Stimulated activated CD4-positive, alpha-beta T cell treated with anti-CD3 and anti-CD28 coated beads, Interleukin-4, amount 100 ng/mL, for 1 hour (primary cell): ENCODE results near the gene PI4KA.
"Not testable (repeated sequence)": the region's sequence is repeated elsewhere in the genome, so short reads cannot be mapped to it uniquely, and the experiment has no call there.

ENCODE experiments used
- DNase-seq: peaks from one replicate; pipeline ENCODE4 v3.0.0-alpha.2; 2020

PI4KA gene

DNA sequence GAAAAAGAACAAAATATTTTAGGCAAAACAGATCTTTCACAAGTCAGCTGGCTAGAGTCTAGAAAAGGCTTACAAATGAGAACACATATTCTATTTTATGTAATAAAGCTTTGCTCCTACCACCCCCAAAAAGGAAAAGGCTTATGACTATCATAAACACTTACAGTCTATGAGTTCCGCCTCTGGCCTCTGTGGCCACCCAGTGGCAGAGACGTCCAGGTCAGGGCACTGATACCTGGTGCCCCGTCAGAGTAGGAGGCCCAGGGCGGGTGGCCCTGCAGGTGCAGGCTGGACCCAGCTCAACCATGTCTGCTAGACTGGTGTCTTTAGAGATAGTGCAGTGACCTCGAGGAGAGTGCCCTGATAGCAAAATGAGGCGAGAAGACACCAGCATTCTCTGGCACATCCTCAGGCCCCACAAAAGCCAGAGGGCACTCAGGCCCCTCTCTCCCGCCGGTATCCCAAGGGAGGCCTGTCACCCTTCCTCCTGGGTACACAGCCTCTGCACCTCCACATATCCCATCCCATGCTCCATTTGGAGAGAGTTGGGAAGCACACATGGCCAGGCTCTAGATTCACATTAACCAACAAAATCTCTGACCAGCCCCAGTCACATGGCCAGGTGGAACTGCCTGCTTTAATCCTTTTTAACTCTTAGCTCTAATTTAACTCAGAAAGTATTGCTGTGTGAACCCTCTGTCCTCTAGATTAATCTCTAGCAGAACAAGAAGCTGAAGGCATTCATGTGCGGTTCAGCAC, 112.0 kb downstream of the PI4KA start:
- DNase-seq = no peak

GRCh38 chr22:20745119-20745518, 113.5 kb downstream of the PI4KA start:
- no peak for DNase-seq

GRCh38 chr22:20744456-20744855, 114.2 kb downstream of the PI4KA start:
- DNase-seq = no peak

DNA sequence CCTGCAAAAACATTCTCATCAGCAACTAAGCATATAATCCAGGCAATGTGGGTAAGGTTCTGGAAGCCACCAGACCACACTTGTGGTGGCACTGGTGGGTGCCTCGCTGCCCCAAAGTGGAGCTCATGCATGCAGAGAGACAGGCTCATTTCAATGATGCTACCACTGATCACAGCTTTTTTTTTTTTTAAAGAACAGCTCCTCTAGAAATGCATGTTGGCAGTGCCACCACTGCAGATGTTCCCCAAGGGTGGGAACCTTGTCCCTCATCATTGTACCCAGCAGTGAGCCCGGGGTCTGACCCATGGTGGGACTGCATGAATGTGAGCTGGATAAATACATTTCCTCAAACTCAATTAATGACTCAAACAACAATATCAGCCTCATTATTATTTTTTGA, 115.8 kb downstream of the PI4KA start:
- DNase-seq = no peak

DNA sequence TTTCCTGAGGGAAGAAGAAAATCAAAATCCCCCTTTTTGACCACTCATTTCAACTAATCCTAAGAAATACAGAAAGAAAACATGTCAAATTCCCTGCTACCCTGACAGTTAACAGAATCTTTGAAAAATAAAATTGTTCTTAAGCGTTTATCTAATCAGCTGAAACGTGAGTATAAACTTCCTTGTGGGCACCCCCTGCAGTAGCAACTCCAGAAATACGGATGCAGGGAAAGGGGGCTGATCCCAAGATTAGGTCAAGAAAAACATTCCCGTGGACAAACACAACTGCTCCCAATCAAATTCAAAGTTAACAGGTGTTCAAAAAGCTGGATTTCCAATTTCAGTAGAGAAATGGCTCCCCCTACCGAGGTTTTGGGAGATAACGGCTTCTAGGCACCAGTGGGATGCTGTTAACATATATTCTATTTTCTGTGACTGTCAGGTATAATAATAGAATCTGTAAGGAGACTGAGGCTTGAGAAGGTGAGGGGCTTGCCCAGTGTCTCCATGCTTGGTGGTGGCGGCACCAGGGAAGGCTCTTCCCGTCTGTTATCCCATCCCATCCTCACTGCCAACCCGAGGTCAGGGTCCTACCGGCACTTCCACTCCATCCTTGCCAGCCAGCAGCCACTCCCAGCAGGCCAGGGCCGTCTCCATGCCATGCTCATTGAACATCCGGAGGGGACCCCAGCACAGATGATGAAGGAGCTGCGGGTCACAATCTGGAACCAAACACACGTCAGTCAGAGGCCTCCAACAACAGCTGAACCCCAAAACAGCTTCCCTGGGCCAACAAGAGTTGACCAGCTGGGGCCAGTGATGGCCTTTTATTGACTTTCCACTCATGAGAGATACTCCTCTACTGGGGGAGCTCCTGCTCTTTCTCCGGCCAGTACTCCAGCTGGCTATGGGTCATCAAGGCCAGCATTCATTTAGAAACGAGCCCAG, 116.7 kb downstream of the PI4KA start:
- peak; percentile 25 for DNase-seq

DNA sequence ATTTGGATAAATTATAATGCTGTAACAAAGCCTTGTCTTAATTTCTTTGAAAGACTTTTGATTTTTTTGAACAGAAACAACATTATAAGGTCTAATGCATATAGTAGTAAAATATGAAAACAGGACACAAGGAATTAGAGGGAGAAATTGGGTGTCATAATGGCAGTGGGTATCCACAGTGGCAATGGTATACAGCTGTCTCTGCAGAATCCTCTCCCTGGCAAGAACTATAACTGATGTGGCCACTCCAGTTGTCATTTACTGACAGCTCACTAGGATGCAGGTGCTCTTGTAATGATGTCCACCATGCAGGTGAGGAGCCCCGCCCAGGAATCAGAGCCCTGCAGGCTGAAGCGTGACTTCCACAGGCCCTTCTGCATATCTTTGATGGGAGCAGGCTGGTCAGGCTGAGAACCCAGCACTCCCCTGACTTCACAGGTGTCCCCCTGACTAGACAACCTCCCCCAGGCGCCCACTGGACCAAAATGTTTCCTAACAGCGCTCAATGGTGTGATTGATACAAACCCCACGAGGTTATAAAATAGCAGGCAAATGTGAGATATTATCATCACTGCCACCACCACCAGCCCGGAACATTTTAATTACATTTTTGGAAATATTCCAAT, 117.5 kb downstream of the PI4KA start:
- no peak for DNase-seq

GRCh38 chr22:20740222-20740951, 118.2 kb downstream of the PI4KA start:
- no peak for DNase-seq

DNA sequence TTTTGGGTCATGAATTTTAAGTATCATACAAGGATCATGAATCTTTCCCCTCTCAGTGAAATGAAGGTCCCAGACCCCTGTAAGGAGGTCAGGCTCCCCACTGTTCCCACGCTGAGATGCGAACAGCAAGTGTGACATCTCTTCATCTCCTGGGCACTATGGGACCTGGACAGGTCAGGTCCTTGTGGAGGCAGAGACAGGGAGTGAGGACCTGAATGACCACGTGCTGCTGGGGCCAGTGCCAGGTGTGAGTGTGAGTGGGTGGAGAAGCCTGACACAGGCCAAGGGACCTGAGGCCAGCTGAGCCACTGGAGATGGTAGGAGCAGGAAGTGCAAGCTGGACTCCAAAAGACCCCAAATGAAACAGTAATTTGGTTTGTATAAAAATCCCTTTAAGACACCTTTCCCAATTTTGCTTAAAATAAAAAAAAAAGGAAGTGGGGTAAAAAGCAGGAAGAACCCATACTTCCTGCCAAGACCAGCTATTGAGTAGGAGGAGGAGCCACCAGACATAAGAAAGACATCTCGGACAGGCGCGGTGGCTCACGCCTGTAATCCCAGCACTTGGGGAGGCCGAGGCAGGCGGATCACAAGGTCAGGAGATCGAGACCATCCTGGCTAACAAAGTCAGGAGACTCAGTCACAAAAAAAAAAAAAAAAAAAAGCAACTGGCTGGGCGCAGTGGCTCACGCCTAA, 120.1 kb downstream of the PI4KA start:
- no peak for DNase-seq

- not testable (repeated sequence) for DNase-seq
These were observed 121.7 kb downstream of the PI4KA start for GRCh38 chr22:20736891-20737290.

- not testable (repeated sequence) for DNase-seq
These were observed 123.1 kb downstream of the PI4KA start for GRCh38 chr22:20735356-20736162.

- DNase-seq = not testable (repeated sequence)
These were observed 126.2 kb downstream of the PI4KA start for GRCh38 chr22:20732431-20732830.

GRCh38 chr22:20729194-20729593, 129.4 kb downstream of the PI4KA start:
- DNase-seq = no peak

- no peak for DNase-seq
These were observed 130.0 kb downstream of the PI4KA start for GRCh38 chr22:20728523-20729190.

- DNase-seq = no peak
These were observed 131.2 kb downstream of the PI4KA start for GRCh38 chr22:20727118-20728015.

DNA sequence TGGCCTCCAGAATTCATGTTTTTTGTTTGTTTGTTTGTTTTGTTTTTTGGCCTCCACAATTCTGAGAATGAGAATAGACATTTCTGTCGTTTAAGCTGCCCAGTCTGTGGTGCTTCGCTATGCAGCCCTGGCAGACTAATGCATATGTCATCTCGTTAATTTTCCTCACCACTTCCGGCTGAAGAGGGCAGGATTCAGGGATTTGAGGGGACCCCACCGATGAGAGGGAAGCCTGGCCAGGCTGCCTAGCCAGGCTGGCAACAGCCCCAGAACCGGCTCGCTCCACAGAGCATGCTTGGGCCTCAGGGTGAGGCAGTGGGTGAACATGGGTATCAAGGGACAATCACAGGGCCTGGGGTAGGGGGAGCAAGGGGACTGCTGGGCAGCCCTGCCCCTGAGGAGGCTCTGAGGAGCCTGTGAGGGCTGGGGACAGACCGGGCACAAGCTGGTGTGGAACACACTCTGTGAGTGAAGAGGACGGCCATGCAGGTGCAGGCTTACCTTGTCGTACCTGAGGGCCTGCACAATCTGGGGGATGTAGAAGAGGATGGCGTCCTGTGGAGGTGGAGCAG, 132.5 kb downstream of the PI4KA start:
- no peak for DNase-seq

GRCh38 chr22:20724676-20725454, 133.7 kb downstream of the PI4KA start:
- DNase-seq = no peak

DNA sequence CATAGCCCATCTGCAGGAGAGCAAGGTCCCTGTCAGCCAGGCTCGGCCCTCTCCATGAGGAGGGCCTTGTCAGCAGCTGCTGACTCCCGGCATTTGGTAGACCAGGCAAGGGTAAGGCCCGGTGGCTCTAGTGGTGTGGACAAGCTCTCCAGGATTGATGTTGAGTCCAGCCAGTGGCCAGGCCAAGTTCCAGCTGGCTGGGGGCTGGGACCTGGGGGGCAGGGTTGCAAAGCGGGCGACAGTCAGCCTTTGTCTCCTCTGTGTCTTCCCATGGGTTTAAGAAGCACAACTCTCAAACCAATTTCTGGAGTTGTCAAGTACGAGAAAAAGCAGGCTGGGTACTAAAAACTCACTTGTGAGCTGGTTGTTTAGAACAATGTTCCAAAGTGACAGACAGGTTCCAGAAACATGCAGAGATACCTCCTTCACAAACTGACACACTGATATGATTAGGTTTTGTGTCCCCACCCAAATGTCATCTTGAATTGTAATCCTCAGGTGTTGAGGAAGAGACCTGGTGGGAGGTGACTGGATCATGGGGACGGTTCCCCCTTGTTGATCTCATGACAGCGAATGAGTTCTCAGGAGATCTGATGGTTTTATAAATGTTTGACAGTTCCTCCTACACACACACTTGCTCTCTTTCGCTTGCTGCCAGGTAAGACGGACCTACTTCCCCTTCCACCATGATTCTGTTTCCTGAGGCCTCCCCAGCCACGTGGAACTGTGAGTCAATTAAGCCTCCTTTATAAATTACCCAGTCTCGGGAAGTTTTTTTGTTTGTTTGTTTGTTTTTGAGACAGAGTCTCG, 137.0 kb downstream of the PI4KA start:
- DNase-seq = no peak
